HL-60/S4 (cell line): Measurements from ENCODE around the gene PCBP2.
"Not testable (repeated sequence)": the region's sequence is repeated elsewhere in the genome, so short reads cannot be mapped to it uniquely, and the experiment has no call there.

ENCODE experiments used
- in situ Hi-C: fragments of 300-500 bp; cut with MboI; formaldehyde crosslinking; loops from 2 replicates; pipeline ENCODE4 v1.14.3; 2022; ENCODE audit warnings: low sequenced_read_pairs

Gene PCBP2

DNA sequence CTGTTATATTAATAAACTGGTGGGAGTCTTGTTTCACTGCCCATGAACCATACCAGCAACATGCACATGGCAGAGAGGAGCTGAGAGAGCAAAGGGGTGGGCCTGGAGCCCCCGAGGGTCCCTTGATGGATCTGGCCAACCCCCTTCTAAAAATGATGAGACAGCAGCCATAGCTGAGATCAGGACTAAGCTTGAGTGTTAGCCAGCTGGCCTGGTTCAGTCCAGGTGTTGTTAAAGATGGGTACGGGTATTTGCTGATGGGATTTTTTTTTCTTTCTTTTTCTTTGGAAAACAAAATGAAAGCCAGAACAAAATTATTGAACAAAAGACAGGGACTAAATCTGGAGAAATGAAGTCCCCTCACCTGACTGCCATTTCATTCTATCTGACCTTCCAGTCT is 16.0 kb downstream of the PCBP2 start:
- in situ Hi-C loops = loop anchor here (10.0 kb wide), 1 partner anchor 443 kb away; no protein-coding TSS in a partner anchor

DNA sequence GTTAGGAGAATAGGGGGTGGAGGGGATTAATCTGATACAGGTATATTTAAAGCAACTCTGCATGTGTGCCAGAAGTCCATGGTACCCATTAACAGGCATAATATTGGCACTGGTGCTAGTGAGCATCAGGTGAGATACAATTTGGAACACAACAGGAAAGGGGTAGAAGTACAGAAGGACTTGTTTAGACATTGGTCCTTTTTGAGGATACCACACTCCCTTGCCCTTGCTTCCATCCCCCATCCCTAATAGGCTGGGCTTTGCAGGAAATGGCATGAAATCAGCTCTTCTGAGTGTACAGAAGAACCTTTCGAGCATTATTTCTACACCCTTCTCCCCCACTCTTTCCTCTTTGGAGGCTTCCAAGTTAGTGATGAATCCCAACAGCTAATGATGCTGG is 16.4 kb downstream of the PCBP2 start:
- in situ Hi-C loops = loop anchor here (10.0 kb wide), 1 partner anchor 443 kb away; no protein-coding TSS in a partner anchor

DNA sequence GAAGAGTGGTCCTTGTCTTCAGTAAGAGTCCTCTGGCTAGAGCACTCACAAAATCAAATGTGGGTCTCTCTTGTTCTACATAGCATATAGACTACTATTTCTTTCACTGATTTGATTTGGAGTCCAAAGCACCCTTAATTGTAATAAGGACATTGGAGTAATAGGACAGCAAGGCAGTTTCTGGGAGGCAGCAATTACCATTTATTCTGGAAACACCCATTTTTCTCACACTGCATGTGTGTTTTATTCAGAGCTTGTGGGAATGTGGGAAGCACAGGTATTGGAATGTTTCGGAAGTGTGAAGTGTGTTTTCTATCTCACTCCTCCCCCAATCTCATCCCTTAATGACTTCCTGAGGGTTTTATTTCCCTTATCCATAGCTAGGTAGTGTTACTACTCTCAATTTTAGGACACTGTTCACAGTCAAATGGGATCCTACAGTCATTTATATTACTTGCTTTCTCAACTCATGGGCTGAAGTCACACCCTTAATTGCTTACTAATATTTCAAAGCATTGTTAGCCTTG is 20.2 kb downstream of the PCBP2 start:
- in situ Hi-C loops = no loop called here

DNA sequence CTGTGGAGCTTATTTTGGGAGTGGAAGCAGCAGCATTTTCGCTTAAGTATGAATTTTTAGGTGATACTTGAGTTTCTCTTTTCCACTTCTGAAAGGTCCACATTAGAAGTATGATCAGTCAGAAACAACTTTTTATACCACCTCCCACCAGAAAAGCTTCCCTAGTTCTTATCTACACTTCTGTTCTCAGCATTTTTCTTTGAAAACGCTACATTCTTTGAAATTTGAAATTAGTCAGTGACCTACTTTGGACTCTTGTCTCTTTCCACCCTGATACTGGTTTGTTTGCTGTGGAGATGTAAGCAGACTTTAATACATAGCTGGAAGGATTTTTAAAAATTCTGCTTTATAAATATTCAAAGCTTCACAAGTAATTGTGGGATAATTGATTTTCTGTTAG is 22.2 kb downstream of the PCBP2 start:
- in situ Hi-C loops = no loop called here

DNA sequence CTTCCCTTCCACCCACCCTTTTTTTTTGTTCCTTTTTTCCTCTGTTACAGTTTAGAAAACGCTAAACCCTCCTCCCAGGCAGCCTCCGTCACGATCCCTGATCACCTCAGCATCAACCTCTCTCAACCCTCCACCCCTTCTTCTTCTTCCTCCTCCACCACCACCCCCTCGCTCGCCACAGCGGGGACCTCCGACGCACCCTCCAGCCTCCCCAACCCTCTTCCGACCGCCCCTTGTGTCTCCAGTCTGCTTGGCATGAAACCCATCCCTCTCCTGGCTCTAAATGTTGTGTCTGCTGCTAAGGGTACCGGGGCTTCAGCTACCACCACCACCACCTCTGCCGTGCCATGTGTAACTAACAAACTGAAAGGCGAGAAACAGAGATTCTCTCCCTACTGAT is 22.9 kb downstream of the PCBP2 start:
- in situ Hi-C loops = no loop called here

DNA sequence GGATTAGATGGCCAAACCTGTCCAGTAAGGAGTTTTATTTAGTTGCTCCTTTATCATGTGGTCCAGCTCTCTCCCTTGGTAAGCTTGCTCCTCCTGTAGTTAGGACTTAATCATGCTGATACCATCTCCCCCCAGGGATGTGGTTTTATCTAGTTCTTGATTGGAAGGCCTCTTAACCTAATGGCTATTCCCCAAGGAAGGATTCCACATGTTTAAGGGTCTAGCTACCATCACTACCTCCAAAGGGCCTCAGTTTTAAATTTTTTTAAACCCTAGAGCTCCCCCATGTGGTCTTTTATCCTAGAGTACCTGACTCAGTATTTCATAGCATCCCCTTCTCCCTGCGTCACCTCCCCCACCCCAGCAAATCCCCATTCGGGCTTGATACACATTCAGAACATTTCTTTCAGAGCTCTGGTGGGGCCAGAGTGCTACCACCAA is 24.9 kb downstream of the PCBP2 start:
- in situ Hi-C loops = no loop called here

DNA sequence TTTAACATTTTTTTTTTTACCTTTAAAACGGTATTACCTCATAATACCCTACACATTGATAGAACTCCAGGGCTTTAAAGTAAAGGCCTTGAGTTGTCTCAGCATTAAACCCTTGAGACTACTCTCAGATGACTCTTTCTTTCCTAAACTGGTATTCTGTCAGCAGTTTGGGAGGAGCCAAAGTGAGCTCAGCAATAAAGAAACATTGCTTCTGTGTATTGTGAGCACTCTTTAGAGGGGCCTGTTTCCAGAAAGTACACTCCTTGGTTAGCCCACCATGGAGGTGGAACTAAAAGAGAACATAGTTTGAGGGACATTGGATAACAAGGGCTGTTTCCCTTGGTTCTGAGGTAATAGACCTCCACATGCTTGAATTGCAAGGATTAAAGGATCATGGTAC is 27.0 kb downstream of the PCBP2 start:
- in situ Hi-C loops = no loop called here

DNA sequence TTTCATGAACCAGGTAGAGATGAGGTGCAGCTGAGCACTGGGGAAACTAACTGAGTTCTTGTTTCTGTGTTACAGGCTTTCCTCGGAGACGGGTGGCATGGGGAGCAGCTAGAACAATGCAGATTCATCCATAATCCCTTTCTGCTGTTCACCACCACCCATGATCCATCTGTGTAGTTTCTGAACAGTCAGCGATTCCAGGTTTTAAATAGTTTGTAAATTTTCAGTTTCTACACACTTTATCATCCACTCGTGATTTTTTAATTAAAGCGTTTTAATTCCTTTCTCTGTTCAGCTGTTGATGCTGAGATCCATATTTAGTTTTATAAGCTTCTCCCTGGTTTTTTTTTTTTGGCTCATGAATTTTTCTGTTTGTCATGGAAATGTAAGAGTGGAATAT is 27.4 kb downstream of the PCBP2 start:
- in situ Hi-C loops = no loop called here

DNA sequence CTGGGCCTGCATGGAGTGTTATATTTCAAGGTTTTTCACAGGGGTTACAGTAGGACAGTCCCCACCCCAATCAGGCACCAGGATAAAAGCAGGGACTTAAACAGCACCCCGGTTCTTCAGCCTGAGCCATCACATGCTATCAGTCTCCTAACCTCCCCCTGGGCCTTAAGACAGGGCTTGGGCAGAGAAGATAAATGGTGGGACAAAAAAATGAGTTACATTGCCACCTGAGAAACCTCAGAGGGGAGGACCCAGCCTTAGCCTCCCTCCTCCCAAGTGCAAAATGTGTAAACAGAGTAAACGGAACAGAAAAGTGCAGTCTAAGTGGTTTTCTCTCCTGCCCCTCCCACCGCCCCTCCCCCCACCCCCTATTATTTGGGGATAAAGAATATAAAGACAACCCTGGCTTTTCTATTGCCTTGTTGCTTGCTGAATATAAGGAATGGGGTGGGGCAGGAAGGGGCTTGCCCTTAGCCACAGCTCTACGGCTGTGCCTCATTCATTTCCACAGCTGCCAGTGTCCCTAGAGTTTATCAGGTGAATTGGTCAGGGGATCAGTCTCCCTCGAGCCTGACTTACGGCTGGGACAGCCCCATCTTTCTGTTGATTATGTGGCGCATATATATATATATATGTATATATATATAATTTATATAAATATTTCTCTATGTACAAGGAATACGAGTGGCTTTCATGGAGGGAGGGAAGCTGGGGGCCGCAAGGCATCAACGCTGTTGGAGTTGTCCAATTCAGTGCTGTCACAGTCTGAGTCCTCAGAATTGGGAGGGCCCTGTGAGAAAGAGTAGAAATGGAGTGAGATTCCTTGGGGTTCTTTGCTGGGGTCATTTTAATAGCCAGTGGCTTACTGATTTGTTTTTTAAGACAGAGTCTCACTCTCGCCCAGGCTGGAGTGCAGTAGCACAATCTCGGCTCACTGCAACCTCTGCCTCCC is 28.9 kb downstream of the PCBP2 start:
- in situ Hi-C loops = no loop called here

DNA sequence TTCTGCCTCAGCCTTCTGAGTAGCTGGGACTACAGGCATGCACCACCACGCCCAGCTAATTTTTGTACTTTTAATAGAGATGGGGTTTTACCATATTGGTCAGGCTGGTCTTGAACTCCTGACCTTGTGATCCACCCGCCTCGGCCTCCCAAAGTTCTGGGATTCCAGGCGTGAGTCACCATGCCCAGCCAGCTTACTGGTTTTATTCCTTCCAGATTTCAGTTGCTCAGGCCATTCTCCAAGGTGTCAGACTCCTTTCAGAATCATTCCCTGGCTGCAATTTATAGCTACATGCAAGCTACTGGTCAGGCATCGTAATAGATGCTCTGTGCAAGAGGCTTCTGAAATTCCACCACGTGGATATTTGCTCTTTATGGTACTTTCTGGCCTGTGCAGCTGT is 29.6 kb downstream of the PCBP2 start:
- in situ Hi-C loops = not testable (repeated sequence)

DNA sequence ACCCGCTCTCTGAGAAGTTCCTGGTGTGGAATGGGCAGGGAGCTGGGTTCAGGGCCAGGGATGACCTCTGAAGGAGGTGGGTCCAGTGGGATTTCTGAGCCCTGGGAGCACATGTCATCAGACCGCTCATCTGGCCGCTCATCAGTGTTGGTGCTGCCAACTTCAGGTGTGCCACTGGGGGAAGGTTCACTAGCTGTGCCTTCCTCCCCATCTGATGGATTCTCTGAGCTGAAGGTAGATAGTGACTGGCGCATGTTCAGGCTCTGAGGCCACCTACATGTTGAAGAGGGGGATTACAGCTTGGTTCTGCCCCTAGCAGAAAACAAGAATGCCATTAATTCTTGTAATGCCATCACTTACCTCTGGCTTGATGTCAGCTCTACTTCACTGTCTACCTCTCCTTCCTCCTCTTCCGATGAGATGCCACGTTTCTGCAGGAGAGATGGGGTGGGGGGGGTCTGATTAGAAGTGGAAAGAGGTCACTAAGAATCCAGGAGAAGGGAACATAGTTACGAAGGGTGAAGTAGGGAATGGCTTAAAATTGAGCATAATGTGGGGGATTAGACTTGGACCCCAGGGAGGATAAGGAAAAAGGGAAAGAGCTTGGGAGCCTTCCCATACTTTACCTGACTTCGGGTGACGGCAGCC is 30.2 kb downstream of the PCBP2 start:
- in situ Hi-C loops = no loop called here

DNA sequence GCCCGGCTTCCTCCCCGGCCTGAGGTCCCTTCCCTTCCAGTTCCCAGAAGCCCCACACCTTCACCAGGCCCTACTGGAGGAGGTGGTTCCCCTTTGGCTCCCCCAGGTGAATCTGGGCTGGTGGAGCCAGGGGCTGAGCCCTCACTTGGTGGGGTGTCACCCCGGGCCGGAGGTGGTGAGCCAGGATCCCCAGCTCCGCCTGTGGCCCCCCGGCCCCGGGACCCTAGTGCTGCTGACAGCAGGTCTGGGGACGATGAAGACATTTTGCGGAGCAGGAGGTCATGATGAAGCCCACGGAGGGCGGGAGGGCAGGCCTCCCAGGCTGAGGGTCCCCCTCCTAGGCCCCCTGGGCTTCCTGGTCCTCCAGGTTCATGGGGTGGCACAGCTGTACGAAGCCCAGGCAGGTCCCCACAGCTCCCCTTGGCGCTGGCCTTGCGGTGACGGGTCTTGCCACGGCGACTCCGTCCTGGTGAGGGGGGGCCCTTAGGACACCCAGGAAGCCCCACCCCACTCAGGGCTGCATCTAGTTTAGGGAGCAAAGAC is 30.8 kb downstream of the PCBP2 start:
- in situ Hi-C loops = no loop called here

DNA sequence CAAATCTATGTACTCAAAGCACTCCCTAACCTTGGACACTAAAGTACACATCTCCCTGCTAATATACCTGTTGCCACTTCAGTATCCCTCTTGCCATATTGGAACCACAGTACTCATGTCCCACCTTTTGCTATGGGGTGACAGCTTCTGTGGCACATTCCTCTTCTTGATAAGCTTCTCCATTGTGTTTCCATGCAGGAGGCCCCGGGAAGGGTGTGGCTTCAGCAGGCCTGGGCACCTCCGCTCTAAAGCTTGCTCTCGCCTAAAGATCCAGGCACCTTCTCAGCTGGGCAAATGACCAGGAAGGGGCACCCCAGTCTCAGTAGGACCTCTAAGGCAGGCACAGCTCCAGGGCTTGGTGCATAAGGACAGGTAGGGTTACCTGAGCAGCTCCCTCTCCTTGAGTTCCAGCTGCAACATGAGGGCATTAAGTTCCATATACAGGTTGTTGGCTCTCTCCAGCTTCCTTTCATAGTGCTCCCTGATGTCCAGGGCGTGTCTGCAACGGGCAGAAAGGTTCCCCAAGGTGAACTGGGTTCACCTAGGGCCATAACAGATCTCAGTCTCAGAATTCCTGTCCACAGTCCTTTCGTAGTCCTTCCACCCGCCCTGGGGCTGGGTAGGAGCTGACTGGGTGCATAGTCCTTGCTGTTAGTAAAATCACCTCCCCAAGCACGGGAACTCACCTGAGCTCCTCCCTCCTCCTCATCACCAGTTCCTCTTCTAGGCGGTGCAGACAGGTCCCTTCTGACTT is 31.5 kb downstream of the PCBP2 start:
- in situ Hi-C loops = no loop called here

DNA sequence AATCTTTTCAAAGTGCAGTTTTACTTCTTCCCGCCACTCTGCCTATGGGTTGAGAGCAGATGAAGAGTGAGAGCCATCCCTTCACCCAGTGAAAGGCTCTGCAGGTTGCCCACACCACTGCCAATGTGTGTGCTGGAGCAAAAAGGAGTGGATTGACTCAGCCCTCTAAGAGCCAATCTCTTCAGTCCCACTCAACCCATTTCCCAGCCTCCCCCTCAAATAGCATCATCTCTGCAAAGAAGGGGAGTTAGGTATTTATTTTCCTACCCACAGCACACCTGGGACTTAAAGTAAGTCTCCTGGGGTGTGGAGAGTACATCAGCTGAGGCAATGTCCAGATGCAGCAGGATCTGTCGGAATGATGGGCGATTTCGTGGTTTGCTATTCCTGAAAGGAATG is 32.1 kb downstream of the PCBP2 start:
- in situ Hi-C loops = no loop called here

DNA sequence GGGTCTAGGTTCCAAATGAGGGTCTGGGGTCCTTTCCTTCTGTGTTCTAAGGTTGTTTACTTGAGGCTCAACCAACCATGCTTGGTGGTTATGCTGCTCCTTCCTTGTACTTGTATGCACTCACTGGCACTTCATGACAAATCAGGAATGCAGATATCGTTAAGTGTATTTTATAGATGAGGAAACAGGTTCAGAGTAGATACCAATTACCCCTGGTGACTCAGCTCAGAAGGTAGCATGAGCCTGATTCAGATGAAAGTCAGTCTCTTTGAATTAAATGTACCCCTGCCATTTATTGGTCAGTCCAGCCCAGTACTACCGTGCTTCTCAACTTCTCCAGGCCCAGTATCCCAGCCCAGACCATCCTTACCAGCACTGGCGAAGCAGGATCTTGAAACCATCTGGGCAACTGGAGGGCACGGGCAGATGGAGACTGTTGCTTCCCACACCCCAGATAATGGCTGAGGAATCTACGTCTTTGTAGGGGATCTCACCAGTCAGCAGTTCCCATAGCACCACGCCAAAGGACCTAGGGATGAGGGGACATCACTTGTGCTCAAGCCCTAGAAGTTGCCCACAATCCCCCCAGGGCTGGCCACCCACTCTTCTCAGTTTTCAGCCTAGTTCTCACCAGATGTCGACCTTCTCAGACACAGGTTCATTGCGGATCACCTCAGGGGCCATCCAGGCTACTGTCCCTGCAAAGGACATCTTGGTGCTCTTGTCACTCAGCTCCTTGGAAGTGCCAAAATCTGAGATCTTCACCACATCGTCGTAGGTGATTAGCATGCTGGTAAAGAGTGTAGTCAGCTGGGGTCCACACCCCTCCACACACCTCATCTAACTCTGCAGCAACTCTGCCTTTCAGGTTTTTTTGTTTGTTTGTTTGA is 33.0 kb downstream of the PCBP2 start:
- in situ Hi-C loops = no loop called here

DNA sequence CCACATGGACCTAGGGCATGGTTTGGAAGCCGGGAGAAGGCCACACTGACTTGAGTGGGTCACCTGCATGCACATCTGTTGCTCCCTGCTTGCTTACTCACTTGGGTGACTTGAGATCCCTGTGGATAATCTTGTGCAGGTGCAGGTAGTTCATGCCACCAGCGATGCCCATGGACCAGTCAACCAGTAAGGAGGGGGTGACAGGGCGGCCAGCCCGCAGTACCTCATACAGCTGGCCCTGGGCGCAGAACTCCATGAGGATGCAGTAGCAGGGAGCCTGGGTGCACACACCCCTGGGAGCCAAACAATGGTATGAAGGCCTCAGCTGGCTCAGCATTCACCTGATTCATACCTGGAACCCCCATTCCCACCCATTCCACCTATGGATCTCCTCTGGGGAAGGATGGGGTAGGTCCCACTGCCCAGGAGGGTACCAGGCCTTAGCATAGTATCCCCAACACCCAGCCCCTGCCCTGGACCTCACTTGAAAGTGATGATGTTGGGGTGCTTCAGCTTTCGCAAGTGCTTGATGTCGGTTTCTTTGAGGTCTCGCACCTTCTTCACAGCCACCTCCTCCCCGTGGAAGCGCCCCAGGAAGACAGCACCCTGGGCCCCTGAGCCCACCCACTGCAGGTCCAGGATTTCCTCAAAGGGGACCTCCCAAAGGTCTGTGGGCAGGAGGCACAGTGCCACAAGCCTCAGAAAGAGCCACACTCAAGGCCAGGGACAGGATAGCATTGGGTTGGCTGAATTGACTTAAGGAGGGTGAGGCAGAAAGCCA is 34.2 kb downstream of the PCBP2 start:
- in situ Hi-C loops = no loop called here

DNA sequence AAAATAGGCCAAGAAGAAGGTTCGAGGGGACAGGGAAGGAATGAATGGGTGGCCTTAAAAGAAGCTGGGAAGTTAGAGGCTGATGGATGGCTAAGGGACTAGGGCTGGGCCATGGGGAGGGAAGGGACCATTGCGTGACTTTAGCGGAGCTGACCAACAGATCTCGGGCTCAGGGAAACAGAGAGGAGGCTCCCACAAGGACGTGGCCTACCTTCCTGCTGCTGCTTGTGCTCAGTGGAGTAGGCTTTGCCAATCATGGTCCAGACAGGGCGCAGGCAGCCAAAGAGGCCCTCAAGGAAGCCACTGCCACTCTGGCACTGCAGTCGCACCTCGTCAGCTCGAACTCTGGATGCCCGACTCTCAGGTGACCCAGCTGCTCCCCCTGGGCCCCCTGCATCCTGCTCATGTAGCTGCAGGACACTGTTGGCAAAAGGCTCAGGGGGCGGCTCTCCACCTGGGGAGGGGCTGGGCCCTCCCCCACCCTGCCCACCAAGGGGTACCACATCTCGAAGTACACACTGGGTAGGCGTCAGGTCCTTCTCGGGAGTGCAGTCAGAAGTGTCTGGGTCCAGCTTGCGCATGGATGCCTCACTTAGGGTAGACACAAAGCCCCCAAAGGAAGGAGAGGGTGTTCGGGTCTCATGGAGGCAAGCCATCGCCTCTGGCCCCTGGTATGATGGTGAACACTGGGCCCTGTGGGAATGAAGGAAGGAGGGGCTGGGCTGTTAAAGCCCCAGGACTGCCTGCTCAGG is 35.0 kb downstream of the PCBP2 start:
- in situ Hi-C loops = no loop called here

DNA sequence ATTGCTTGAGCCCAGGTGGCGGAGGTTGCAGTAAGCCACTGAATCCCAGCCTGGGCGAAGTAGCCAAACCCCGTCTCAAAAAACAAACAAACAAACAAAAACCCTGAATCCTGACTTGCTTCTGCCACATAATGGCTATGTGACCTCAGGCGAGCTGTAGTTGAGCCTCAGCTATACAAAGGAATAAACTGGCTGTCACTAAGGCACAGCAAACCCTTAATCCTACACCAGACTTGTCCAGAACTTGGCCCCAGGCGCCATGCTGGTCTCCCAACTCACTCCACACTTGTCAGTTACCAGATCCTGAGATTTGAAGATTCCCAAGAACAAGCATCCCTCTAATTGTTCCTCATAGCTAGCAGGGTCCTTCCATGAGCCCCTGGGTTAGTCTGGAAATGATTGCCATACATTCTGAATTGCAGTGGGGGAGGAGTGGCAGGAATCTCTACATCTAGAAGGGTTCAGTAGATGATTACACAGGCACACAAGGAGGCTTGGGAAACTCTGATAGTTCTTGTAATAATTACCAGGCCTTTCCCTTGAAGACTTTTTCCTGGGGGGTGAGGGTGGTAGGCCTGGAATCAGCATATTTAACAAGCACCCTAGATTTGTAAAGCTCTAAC is 37.5 kb downstream of the PCBP2 start:
- in situ Hi-C loops = no loop called here
